Glomerular visceral epithelial cell (primary cell): Measurements from ENCODE around the gene PSAPL1.
A peak's percentile ranks its signal among the peaks of the same experiment; 100 is the strongest.

ENCODE experiments used
- DNase-seq: peaks from one replicate; pipeline ENCODE4 v3.0.0-alpha.2; 2016; ENCODE audit errors: extremely low spot score

The PSAPL1 gene

GRCh38 chr4:7434766-7435150 is at the start of gene PSAPL1:
PSAPL1 (minus strand) TSS chr4:7434930; CDS start chr4:7434879, 51 bp downstream.
- peak; percentile 38 for DNase-seq

- DNase-seq: no peak
These were observed 46.5 kb upstream of the PSAPL1 start for GRCh38 chr4:7481227-7481626.

- DNase-seq: no peak
These were observed 45.7 kb upstream of the PSAPL1 start for GRCh38 chr4:7480423-7480822.

- DNase-seq: no peak
These were observed 43.9 kb upstream of the PSAPL1 start for GRCh38 chr4:7478665-7479064.

- no peak for DNase-seq
These were observed 43.0 kb upstream of the PSAPL1 start for GRCh38 chr4:7477695-7478094.

- no peak for DNase-seq
These were observed 42.1 kb upstream of the PSAPL1 start for GRCh38 chr4:7476820-7477219.

GRCh38 chr4:7475207-7475606 is 40.5 kb upstream of the PSAPL1 start:
- DNase-seq: no peak

GRCh38 chr4:7474320-7474719 is 39.6 kb upstream of the PSAPL1 start:
- no peak for DNase-seq

- DNase-seq: no peak
These were observed 38.4 kb upstream of the PSAPL1 start for GRCh38 chr4:7473081-7473480.

GRCh38 chr4:7472442-7473013 is 37.8 kb upstream of the PSAPL1 start:
- DNase-seq: no peak

- no peak for DNase-seq
These were observed 35.9 kb upstream of the PSAPL1 start for GRCh38 chr4:7470522-7471128.

GRCh38 chr4:7470111-7470510 is 35.4 kb upstream of the PSAPL1 start:
- DNase-seq: no peak

- DNase-seq: no peak
These were observed 34.3 kb upstream of the PSAPL1 start for GRCh38 chr4:7469023-7469422.

GRCh38 chr4:7467471-7467870 is 32.7 kb upstream of the PSAPL1 start:
- no peak for DNase-seq

- no peak for DNase-seq
These were observed 32.2 kb upstream of the PSAPL1 start for GRCh38 chr4:7466904-7467303.

- DNase-seq: no peak
These were observed 31.5 kb upstream of the PSAPL1 start for GRCh38 chr4:7466215-7466614.

GRCh38 chr4:7465017-7465416 is 30.3 kb upstream of the PSAPL1 start:
- no peak for DNase-seq

- no peak for DNase-seq
These were observed 29.5 kb upstream of the PSAPL1 start for GRCh38 chr4:7464259-7464655.

- no peak for DNase-seq
These were observed 29.0 kb upstream of the PSAPL1 start for GRCh38 chr4:7463566-7464258.

- DNase-seq: peak; percentile 39
These were observed 27.8 kb upstream of the PSAPL1 start for GRCh38 chr4:7462509-7462971.

GRCh38 chr4:7461230-7461629 is 26.5 kb upstream of the PSAPL1 start:
- no peak for DNase-seq

- DNase-seq: no peak
These were observed 25.8 kb upstream of the PSAPL1 start for GRCh38 chr4:7460566-7460965.

GRCh38 chr4:7459471-7459870 is 24.7 kb upstream of the PSAPL1 start:
- DNase-seq: no peak
